Urothelium cell line (cell line): ENCODE data around the gene MRPS27.
A peak's percentile ranks its signal among the peaks of the same experiment; 100 is the strongest.

Source experiments
- DNase-seq: peaks from one replicate; pipeline ENCODE4 v3.0.0; 2011; ENCODE audit warnings: low spot score, mixed read lengths
- FAIRE-seq: peaks from 2 replicates; lab custom pipeline; 2011; peaks lifted over from hg19 to GRCh38; lab: Jason Lieb, UNC

The MRPS27 gene

DNA sequence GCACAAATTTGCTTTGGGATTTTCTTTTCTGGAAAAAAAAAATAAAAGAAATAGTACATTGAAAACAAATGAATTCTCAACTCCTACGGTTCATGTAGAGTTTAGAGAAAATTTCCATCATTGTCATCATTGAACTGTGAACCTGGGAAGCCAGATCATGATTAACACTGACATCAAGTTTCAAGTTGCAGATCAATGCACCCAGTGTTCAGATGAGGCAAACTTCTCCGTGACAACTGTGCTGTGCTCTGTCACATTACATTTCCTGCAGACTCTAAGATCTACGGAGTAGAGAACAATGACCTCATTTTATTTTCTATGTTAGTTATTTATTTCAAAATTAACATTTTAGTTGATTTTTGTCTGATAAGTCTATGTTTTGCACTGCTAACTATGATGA lies 113.0 kb downstream of the MRPS27 start:
- no peak for DNase-seq
- no peak for FAIRE-seq

DNA sequence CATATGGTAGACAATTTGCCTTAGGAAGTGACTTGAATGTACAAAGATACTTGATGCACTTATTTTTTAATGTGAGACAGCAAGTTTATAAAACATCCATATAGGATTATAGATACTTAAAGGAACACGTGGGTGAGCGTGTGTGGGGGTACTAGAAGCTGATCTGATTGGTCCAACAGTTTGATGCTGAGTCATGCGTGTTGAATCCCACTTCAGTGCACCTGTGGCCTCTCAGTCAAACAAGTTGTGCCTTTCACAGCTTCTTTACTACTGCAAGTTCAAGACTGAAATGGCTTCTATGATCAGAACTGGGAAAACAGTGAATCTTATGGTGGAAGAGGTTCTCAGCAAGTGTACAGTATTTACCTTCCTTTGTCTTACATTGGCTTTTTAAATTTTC lies 113.9 kb downstream of the MRPS27 start:
- DNase-seq: no peak
- no peak for FAIRE-seq

DNA sequence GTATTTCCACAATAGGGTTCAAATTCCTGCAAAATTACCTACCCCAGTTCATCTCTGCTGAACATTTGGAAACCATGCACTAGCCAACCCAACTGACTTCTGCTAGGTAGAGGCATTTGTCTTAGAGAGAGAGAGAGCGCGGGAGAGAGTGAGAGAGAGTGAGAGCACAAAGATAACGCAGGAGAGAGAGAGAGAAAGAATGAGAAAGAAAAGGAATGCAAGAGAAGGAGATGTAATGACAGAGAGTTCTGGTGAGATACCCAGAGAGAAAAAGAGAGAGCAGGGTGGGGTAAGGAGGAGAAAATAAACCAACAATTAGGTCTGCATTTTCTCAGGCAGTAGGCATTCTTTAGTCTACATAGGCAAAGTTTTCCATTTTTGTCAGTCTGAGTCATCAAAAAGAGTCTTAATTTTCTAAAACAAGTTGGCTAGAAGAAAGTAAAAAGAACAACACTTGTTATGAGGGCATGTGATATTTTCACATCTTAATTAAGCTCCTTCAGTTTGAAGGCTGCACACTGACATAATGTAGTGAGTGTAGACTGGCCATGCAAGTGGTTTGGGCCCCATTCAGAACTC lies 114.5 kb downstream of the MRPS27 start:
- no peak for DNase-seq
- no peak for FAIRE-seq

DNA sequence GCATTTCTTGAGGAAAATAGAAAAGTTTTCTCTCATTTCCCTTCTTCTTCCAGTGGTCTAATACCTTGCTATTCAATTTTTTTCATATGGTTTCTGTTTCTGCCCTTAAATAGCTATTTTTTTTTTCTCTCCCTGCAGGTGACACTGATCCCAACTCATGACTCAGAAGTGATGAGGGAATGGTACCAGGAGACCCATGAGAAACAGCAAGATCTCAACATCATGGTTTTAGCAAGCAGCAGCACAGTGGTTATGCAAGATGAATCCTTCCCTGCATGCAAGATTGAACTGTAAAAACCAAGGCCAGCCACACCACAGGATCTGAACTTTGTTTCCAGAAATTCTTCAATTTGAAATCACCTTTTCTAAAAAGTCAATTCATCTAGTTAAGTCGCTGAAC lies 115.1 kb downstream of the MRPS27 start:
- FAIRE-seq (no peak), DNase-seq (no peak)

DNA sequence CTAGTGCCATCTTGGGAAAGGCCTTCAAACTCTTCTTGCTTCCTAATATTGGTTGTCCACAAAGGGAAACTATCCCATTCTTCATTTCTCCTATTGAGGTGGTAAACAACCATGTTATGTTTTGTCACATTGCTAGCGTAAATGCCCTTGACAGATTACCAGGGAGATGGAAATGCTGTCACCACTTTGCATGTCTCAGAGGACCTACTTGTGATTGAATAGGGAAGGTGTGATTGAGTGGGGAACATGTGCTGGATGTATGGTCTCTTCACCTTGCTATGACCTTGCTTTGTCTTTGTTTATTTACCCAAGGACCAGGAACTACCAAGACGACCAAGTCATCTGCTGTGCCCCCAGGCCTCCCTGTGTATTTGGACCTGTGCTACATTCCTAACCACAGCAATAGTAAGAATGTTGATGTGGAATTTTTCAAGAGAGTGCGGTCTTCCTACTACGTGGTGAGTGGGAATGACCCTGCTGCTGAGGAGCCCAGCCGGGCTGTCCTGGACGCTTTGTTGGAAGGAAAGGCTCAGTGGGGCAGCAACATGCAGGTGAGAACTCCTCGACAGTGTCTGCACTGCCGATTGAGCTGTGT lies 116.7 kb downstream of the MRPS27 start:
- FAIRE-seq (no peak), DNase-seq (no peak)

DNA sequence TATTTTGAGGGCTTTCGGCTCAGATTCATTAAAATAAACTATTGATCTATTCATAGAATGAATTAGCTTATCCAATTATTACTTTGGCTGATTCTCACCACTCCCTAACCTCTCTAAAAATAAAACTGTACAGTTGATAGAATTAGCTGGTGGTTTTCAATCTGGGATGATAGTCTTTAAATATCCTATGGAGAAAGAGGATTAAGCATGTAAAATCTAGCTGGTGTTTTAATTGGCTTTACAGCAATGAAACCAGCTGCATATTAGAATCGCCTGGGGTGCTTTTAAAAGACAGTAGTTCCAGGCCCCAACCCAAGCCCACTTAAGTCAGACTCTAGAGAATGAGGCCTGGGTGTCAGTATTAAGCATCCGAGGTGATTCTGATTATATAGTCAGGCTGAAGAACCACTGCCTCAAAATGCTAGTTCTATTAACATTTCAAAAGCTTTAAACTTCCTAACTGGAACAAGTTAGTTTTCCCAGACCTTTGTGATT lies 117.7 kb downstream of the MRPS27 start:
- FAIRE-seq (no peak), DNase-seq (no peak)

DNA sequence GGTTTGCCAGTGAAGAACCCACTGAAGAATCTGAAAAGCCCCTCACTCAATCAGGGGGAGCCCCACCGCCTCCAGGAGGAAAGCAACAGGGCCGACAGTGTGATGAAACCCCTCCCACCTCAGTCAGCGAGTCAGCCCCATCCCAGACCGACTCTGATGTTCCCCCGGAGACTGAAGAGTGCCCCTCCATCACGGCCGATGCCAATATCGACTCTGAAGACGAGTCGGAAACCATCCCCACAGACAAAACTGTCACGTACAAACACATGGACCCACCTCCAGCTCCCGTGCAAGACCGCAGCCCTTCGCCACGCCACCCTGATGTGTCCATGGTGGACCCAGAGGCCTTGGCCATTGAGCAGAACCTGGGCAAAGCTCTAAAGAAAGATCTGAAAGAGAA lies 120.4 kb downstream of the MRPS27 start:
- no peak for FAIRE-seq
- DNase-seq: no peak

DNA sequence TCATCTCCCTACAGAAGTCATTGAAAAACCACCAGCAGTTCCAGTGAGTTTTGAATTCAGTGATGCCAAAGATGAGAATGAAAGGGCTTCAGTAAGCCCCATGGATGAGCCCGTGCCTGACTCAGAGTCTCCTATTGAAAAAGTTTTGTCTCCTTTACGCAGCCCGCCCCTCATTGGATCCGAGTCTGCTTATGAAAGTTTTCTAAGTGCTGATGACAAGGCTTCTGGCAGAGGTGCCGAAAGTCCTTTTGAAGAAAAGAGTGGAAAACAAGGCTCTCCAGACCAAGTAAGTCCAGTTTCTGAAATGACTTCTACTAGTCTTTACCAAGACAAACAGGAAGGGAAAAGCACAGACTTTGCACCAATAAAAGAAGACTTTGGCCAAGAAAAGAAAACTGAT lies 122.6 kb downstream of the MRPS27 start:
- FAIRE-seq: no peak
- no peak for DNase-seq

DNA sequence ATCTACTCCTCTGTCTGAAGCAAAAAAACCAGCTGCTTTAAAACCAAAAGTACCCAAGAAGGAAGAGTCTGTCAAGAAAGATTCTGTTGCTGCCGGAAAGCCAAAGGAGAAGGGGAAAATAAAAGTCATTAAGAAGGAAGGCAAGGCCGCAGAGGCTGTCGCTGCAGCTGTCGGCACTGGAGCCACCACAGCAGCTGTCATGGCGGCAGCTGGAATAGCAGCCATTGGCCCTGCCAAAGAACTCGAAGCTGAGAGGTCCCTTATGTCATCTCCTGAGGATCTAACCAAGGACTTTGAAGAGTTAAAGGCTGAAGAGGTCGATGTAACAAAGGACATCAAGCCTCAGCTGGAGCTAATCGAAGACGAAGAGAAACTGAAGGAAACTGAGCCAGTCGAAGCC lies 124.5 kb downstream of the MRPS27 start:
- no peak for FAIRE-seq

DNA sequence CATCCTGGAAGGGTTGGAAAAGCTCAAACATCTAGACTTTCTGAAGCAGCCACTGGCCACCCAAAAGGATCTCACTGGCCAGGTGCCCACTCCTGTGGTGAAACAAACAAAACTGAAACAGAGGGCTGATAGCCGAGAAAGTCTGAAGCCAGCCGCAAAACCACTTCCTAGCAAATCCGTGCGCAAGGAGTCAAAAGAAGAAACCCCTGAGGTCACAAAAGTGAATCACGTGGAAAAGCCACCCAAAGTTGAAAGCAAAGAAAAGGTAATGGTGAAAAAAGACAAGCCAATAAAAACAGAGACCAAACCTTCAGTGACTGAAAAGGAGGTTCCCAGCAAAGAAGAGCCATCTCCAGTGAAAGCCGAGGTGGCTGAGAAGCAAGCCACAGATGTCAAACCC lies 125.2 kb downstream of the MRPS27 start:
- FAIRE-seq (no peak), DNase-seq (no peak)

More for the DNA sequence above, 124.5 kb downstream of the MRPS27 start:
- no peak for DNase-seq

DNA sequence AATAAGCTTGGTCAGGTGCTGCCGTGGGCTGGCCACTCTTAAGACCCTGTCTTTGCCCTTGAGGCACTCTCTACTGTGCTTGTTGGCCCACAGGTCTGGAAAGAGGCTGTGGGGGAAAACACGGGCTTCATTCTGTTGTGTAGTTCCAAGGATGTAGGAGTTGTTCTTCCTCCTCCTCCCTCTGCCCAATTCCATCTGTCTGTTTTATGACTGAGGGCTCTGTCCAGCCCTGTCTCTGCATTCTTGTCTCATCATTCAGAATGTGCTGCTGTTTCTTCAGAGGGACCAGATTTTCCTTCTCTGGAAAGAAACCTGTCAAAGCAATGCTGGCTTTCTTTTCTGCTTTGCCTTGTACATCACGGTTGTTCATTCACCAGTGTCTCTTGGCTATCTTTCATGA lies 128.6 kb downstream of the MRPS27 start:
- FAIRE-seq: no peak

DNA sequence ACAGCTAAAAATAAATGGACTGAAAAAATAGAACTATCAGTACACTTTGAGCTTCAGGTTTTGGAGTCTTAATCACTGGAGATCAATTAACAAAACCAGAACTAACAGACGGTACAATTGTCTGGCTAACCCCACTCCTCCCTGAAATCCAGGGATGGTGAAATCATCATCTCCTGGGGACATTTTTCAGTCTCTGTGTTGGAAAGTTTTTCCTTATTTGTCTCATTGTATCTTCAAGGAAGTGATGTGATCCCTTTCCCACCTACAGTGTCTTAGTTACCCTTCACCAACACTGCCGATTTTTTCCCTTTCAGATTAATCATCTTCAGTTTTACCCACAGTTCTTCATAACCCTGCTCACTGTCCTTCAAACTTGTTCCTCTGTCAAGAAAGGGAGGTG lies 130.9 kb downstream of the MRPS27 start:
- FAIRE-seq: no peak
- no peak for DNase-seq

More for the DNA sequence above, 128.6 kb downstream of the MRPS27 start:
- no peak for DNase-seq

DNA sequence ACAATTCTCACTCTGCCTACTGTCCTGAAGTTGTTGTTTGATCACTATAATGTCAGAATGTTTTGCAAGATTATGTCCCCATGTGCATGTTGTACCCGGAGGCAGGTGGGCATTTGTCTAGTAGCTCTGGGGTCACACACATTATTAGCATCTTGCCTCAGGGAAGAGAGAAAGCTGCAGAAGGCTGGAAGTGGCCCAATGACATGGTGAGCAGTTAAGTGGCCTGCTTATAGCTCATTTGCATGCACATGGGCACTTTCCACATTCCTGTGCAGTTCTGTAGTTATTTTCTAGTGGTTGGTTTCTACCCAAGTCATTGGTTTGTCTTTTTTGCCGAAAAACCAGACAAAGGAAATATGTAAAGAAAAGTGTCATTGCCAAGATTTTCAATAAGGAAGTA lies 131.9 kb downstream of the MRPS27 start:
- DNase-seq (no peak), FAIRE-seq (no peak)

DNA sequence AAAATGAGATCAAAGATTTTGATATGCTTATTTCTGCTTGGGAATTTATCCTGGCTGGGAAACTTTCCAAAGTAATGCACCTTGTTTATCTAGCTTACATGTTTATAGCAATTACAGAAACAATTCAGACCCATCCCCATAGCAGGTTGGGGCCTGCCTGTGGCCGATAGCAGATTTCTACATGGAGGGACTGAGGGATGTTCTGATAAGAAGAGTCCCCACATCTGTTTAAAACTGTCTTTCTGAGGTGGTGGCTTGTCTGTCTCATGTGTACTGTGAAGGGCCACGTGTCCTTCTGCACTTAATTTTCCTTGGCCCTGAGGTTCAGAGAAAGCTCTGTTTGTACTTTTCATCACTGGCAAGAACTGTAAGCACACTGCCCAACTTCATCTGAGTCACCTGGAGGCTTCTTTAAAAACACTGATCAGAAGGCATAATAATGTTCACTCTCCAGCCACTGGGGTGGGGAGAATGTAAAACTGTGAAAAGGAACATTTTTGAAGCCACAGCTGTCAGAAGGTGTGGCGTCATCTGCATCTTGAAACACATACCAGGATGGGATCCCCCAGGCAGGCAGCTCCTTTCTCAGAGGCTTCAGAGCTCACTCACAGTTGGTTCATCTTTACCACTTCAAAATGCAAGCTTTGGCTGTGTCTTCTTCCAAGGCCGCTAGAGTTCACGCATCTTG lies 132.5 kb downstream of the MRPS27 start:
- DNase-seq: no peak
- FAIRE-seq: no peak

DNA sequence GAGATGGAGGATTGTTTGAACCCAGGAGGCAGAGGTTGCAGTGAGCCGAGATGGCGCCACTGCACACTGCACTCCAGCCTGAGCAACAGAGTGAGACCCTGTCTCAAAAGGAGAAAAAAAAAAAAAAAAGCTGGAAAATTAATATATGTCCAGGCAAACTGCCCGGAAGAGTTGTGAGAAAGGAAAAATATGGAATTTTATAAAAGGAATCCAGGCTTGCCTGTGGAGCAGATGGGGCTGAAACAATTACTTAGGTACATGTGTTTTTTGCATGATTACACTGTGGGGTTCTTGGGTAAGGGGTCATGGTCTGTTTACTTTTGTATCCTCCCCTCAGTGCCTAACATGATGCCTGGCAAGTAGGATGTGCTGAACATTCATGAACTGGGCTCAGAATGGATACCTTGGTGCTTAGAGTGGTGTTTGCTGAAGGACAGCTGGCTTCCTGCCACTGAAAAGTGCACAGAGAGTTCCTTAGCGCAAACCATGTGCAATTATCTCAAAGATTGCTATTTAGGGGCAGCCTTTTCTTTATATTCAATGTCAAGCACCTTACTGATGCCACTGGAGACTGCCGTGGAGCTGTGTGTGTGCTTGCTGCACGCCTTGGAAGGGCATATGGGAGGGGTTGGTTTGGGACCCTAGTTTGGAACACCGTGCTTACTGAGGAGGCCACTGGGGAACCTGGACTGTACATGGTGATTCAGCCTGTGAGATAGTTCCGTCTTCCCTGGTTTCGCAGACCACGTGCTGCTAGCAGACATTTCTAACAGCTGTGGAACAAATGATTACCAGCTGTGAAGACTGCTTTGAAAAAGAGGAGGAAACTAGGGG lies 134.3 kb downstream of the MRPS27 start:
- DNase-seq (no peak), FAIRE-seq (no peak)

DNA sequence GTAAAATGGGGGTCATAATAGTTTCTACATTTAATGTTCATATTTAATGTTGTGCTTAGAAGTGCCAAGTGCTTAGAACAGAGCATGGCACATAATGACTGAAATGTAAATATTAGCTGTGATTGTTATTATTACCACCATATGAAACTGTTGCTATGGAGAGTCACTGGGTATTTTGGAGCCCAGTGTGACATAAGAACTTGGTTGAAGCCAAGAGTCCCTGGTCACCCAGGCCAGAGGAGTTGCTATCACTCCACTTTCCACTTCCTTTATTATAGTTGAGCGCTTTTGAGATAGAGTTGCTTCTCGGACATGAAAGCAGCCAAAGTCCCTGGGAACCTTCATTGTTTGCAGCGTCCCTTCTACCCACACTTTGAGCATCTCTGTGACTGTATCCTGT lies 135.6 kb downstream of the MRPS27 start:
- no peak for FAIRE-seq
- DNase-seq: no peak

DNA sequence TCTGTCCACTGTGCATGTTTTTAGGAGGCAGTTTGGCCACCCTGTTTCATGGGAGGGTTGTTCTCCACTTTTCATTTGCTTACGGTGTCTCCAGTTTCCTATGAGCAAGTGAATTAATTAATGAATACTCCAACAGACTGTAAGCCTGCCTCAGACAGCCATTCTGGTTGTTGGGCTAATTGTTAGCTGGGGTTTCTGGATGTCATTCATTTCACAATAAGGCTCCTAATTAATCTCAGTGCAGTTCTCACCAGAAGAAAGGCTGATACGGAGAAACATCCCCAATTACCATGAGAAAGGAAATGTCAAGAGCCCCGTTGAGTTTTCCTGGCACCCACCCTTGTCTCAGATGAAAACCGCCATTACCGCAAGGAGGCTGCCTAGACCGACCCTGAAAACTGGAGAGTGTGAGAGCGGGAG lies 136.9 kb downstream of the MRPS27 start:
- no peak for FAIRE-seq
- no peak for DNase-seq

DNA sequence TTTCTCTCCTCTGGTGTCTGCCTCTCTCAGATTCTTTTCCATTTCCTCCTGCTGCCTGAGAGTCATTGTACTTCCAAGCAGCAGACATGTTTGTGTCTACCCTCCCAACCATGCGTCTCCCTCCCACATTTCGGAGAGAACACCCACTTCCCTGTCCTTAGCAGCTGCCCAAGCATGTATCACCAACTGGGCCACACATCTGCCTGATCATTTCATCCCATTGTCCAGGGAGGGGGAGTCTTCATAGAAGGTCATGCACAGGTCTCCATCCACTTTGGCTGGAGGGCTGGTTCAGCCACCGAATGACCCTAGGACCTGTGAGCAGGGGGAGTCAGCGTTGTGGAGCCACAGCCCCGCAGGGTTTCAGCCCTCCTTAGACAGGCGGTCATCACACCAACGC lies 137.4 kb downstream of the MRPS27 start:
- FAIRE-seq (no peak), DNase-seq (no peak)

DNA sequence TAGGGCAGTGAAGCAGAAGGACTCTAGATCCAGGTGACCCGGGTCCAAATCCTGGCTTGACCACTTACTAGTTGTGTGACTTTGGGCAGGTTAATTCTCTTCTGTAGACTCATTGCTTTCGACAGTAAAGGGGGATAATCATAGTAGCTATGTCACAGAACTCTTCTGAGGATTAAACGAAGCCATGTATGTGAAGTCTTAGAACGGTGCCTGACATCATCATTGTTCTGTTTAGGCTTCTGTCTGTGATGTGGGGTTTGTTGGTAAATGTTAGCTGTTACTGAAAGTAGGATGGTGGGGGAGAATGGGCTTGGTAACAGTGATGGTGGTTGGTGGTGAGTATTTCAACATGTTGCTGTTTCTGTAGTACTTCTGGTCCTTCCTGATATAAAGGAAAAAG lies 139.1 kb downstream of the MRPS27 start:
- no peak for FAIRE-seq

DNA sequence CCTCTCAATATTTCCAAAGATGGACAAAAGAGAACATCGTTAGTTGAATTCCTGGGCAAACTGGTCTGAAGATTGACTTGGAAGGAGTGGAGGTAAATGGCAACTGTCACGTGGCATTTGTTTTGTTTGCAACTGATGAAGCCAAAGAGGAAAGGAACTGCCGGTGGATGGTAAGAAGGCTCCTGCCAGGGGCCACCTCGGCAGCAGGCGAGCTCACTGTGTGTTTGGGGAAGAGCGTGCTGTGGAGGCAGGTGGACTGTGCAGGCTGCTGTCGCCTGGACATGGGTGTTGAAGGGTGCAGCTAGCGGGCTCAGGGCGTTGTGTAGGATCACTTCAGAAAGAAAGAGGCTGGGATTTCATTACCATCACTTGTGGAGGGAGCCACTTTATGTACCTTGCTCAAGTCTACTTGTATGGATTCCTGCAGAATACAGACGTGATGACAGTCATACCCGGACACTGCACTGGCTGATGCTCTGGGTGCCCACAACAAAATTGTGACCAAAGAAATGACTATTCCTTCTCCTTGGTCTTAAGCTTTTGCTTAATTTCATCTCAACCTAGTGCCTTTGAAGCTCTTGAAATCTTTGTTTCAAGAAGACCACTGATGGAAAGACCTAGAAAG lies 140.1 kb downstream of the MRPS27 start:
- DNase-seq (peak; percentile 48), FAIRE-seq (no peak)

More for the DNA sequence above, 139.1 kb downstream of the MRPS27 start:
- no peak for DNase-seq
